SU-DHL-6 (cell line): Measurements from ENCODE around the gene LTB4R.

Experiments
- CTCF ChIP-seq: fragments of 200-600 bp; sonication (generic); IDR thresholded peaks from one replicate; pipeline ENCODE4 v1.5.1; 2017; ENCODE audit warnings: antibody characterized with exemption, mild to moderate bottlenecking, low read length, moderate library complexity; ENCODE audit not compliant: insufficient read depth, poor library complexity, severe bottlenecking
- EZH2phosphoT487 ChIP-seq: fragments of 200-600 bp; sonication (generic), shearing (Covaris generic); conservative IDR thresholded peaks from 2 replicates; pipeline ENCODE4 v1.6.1; 2018; ENCODE audit warnings: mild to moderate bottlenecking, antibody characterized with exemption, low read length, moderate library complexity, mixed read lengths

- TF ChIP-seq CTCF (no peak), EZH2phosphoT487 (no peak)
Observed at GRCh38 chr14:24277071-24277470, 34.2 kb upstream of the LTB4R start.
